Fibroblast of the aortic adventitia (primary cell): ENCODE results near the gene TFAP2A. TPM values are rescaled to one million over a fixed set of nuclear protein-coding genes. Genes with fewer than 3 reads are reported as not detected.

Source experiments
- DNase-seq: peaks from one replicate; pipeline ENCODE4 v3.0.0-alpha.2; 2010; ENCODE audit warnings: low read depth
- H3K4me3 ChIP-seq: 2 replicates; pipeline ENCODE4 v1.5.1; 2011; ENCODE audit warnings: low read depth, mild to moderate bottlenecking, control low read depth, low read length, moderate library complexity
- total RNA-seq: library from RNA; depleted of rRNA; stranded (reverse); fragments of >200 nt; gene quantifications from 2 replicates; pipeline ENCODE4 v1.2.3, GENCODE V29; 2012; ENCODE audit warnings: low replicate concordance
- TF ChIP-seq, protein P1 (sequence below): IDR thresholded peaks from 2 replicates; pipeline ENCODE4 v1.5.1; 2011; ENCODE audit warnings: mild to moderate bottlenecking, low read length, control low read depth, inconsistent platforms; ENCODE audit not compliant: insufficient read depth

Gene TFAP2A
- total RNA-seq, 1 donor: 1.4 TPM

- TF ChIP-seq, protein P1, sequence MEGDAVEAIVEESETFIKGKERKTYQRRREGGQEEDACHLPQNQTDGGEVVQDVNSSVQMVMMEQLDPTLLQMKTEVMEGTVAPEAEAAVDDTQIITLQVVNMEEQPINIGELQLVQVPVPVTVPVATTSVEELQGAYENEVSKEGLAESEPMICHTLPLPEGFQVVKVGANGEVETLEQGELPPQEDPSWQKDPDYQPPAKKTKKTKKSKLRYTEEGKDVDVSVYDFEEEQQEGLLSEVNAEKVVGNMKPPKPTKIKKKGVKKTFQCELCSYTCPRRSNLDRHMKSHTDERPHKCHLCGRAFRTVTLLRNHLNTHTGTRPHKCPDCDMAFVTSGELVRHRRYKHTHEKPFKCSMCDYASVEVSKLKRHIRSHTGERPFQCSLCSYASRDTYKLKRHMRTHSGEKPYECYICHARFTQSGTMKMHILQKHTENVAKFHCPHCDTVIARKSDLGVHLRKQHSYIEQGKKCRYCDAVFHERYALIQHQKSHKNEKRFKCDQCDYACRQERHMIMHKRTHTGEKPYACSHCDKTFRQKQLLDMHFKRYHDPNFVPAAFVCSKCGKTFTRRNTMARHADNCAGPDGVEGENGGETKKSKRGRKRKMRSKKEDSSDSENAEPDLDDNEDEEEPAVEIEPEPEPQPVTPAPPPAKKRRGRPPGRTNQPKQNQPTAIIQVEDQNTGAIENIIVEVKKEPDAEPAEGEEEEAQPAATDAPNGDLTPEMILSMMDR: no peak
- no peak for DNase-seq
- no peak overlapping the region for H3K4me3 ChIP-seq
Measured at GRCh38 chr6:10391799-10392198, 23.1 kb downstream of the TFAP2A start.

GRCh38 chr6:10391299-10391630, 23.6 kb downstream of the TFAP2A start:
- no peak for DNase-seq
- TF ChIP-seq, protein P1: no peak
- H3K4me3 ChIP-seq: no peak overlapping the region

DNA sequence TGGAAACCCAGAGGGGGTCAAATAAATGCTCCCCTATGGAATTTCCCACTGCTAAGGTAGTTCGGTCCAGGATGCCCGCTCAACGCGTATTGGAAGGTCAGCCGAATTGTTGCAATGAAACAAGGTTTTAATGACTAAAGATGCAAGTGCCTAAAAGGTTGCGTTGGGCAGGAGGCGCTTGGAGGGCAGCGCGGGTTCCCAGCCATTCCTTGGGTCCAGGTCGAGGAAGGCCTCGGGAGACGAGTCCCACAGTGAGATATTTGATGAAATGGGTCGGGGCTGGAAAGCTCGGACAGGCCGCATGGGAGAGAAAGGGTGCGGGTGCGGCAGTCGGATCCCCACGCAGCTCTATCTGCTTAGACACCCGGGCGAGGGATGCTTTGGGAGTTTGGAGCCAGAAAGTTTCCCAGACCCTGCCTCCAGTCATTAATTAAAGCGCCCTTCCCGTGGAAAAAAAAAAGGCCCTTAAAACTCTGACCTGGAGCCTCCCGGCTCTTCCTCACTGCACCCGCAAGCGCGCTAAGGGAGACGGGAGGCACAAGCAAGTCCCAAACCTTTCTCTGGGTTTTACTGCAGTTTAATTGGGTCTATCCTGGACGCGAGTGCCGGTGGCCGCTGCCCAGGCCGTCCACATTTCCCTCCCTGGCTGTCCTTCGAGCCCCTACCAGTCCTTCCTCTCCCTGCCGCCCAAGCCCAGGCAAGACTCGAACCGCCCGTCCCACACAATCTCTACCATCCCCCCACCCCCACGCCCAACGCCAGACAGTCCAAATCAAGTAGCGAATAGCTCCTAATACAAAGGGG, 24.2 kb downstream of the TFAP2A start:
- no peak overlapping the region for H3K4me3 ChIP-seq
- DNase-seq: no peak
- TF ChIP-seq, protein P1: no peak

GRCh38 chr6:10389739-10390494, 25.0 kb downstream of the TFAP2A start:
- DNase-seq: no peak
- TF ChIP-seq, protein P1: no peak
- no peak overlapping the region for H3K4me3 ChIP-seq

DNA sequence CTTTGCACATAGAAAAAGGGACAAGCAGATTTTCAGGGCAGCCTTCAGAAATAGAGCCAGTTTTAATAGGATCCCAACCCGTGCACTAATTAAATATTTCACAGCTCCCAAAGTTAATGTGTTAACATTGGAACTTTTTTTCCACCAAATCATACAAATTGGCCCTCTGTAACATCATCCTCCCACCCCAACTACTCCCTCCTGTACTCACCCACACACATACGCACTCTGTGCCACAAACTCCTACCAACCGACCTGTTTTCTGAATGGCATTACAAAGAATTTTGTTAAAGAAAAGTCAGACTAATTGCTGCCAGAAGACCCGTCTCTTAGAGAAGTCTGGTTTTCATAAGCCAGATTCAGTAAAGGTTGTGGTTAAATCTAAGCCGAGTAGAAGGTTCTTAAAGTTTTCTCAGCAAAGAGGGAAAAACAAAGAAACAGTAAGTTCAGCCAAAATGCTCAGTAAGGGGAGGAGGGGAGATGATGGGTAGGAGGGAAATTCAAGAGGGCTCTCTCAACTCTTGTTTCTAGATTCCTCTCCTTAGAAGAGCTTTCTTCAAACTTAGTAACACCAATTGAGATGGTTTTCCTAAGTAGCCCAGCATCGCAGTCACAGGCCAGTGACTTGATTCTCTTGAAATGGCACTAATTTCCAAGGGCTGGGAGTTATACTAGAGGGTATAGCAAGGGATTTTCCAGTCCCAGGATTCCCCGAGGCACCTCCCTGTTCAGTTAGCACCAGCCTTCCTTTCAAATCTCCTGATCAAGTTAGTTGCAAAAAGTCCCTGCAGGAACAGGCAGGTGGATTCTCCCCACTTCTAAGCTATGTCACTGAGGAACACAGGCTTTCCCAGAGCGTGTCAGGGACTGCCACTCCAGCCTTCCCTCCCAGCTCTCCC, 27.9 kb downstream of the TFAP2A start:
- H3K4me3 ChIP-seq: no peak overlapping the region
- no peak for DNase-seq
- TF ChIP-seq, protein P1: no peak

GRCh38 chr6:10386220-10386619, 28.7 kb downstream of the TFAP2A start:
- H3K4me3 ChIP-seq: no peak overlapping the region
- TF ChIP-seq, protein P1: no peak
- no peak for DNase-seq
